CD4-positive, alpha-beta T cell treated with Interleukin-2 at 100 ng/mL for 4 hours (primary cell): Measurements from ENCODE around the gene PRTFDC1.
A peak's percentile ranks its signal among the peaks of the same experiment; 100 is the strongest.

Source experiments
- DNase-seq: peaks from one replicate; pipeline ENCODE4 v3.0.0-alpha.2; 2020; ENCODE audit warnings: low spot score

Gene PRTFDC1

DNA sequence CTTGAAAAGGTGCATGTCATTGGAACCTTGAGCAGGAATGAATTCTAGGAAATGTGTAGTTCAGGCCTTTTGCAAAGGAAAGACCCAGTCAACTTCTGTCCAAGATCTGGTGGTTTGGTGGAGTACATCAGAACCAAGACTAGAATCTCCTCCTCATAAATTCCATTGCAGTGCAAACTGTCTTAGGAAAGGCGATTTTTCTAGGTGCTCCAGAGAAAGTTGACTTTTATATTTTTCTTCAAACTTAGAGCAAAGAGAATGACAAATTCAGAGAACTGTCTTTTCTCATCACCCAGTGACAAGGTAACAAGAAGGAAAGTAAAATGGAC is 50.0 kb downstream of the PRTFDC1 start:
- DNase-seq, result no peak

DNA sequence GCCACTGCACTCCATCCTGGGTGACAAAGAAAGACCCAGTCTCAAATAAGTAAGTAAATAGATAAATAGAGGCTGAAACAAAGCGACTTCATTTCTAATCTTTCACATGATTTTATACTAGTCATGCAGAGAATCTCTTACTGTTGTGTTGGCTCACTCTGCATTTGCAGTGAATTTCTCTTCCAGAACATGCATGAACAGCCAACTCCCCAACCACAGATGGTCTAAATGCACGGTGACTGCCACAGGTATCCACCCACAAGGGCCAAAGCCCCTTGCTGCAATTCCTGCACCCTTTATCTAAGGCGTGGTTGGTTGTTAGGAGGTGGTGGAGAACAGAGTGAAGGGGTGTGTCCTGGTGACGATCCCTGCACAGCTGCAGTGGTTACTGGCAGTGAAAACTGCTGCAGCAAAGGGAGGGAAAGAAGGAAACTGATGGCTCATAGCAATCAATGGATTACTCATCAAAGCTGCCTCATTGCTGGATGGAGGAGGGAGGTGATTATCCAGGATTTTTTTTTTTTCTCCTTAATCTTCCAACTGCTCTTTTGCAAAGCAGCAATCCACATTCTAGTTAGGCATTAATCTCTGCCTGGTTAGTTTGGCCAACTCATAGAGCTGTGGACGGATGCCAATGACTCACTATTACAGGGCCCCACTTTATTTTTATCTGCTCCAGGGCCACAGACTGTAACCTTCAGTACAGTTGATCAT is 50.6 kb downstream of the PRTFDC1 start:
- DNase-seq, result no peak

DNA sequence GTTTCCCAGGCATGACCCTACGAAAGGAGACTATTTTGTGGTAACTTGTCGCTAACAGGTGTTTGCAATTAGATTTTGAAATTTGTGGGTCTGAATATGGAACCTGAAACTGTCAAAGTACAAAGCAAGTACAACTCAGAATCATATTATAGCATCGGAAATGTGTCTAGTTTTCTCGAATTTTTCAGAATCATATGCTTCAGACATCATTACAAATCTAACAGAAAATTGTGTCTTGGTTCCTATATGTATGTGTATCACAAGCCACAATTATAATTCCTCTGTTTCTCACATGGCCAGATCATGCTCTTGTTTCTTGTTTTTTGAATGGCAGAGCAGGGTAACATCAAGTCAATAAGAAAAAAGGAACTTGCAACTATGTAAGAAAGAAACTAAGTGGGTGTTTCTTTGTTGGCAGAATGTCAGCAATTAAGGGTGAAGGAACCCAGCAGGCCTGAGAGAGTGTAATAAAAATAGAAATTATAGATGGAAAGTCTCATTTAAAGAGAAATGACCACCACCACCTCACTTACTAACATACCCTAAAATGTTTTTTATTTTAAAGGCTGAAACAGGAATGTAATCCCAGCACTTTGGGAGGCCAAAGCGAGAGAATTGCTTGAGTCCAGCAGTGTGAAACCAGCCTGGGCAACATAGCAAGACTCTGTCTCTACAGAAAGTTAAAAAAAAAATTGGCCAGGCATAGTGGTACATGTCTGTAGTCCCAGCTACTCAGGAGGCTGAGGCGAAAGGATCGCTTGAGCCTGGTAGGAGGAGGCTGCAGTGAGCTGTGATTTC is 51.3 kb downstream of the PRTFDC1 start:
- no peak for DNase-seq

DNA sequence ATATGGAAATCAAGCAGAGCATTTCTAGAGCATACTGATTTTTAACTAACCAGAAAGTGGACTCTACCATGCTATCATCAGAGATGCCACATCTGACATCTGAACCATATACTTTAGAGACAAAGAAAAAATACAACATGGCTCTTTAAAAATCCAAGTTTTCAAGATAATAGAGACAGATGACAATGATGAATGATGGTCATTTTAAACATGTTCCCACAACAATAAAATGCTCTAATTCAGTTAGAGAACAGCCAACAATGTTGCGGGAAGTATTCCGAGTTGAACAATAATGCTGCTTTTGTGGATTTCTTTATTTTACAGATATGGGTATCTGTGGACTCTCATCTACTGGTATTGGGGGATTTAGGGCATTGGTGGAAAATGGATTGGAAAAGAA is 52.8 kb downstream of the PRTFDC1 start:
- no peak for DNase-seq

DNA sequence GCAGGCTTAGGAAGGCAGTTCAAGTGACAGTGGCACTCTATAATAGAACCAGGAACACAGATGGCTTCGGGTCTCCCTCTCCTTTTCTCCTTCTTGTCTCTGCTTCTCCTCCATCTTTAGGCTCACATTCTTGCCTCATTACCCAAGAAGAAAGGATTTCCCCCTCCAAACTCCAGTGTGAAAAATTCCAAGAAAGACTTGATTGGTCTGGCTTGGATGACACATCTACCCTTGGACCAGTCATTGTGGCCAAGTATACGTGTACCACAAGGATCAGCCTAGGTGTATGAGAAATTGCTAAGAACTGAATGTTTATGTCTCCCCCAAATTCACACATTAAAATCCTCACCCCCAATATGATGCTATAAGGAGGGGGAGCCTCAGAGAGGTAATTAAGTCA is 53.9 kb downstream of the PRTFDC1 start:
- DNase-seq, result no peak

DNA sequence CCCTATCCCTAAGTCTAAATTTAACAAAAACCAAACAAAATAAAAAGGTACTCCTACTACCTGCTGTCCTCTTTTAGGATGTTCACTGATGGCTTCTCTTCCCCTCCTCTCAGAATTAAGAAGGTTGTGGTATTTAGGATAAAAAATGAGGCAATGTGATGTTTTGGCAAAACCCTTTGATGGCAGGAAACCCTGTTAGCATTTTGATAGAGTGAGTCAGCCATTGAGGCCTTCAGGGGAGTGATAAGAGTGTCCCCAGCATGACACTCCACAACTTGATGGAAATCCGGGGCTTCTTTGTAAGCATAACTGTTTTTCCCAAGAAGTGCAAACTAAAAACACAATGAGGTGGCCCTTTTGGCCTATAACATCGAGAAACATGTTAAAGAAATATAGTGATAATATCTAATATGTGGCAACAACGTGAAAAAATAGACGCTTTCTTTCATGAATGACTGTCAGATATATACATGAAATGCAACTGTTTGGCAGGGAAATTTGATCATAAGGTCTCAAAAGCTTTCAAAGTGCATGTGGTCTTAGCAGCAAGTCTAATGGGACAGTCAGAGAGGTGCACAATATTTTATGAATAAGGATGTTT is 55.0 kb downstream of the PRTFDC1 start:
- DNase-seq, result peak; percentile 56

DNA sequence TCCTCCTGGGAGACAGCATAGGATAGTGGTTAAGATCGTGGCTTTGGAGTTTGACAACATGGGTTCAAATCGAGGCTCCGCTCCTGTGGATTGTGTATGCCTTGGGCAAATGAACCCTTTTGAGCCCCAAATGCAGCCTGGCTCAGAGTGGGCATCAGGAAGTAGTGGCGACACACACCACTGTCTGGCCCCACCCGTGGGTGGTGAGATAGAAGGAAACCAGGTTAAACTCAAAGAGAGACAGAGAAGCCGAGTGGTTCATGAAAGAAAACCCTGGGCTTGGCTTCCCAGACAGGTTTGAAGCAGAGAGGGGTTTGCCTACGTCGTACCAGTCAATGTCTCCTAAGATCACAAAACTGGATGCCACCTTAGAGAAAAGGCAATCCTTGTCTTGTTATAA is 57.7 kb downstream of the PRTFDC1 start:
- DNase-seq, result peak; percentile 32

DNA sequence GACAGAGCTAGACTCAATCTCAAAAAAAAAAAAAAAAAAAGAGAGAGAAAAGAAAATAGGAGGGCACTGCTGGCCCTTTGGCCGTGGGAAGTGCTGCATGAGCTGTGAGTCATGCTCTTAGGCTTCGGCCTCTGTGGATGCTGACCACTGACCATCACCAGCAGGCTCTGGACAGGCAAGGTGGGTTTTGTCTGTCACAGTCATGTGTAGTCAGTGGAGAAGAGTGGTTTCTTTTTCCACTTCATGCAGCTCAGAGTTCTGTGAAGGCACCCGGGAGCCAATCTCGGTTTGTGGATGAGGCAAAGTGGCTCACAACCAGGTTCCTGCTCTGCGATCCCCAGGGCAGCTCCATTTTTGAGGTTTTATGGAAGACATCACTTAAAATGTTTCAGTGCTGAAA is 58.1 kb downstream of the PRTFDC1 start:
- DNase-seq, result no peak

DNA sequence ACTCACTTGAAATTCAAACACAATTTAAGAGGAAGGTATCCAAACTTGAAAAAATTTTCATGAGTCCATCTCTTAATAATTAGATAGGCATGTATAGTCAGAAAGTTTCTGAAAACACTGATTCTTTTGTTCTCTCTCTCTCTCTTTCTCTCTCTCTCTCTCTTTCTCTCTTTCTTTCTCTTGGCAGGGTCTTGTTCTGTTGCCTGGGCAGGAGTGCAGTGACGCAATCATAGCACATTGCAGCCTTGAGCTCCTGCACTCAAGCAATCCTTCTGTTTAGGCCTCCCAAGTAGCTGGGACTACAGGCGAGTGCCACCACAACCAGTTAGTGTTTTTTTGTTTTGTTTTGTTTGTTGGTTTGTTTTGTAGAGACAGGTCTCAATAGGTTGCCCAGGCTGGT is 59.3 kb downstream of the PRTFDC1 start:
- DNase-seq, result no peak

DNA sequence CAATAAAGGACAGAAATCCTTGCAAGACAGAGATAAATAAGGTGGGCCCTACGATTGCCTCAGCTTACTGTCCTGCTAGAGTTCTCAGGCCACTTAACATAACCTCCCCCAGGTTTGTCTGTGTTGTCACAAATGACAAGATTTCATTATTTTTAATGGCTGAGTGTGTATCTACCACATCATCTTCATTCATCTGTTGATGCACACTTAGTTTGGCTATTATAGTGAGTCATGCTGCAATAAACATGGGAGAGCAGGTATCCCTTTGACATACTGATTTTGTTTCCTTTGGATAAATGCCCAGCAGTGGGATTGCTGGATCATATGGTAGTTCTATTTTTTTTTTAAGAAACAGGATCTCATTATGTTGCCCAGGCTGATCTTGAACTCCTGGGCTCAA is 60.6 kb downstream of the PRTFDC1 start:
- DNase-seq, result no peak

DNA sequence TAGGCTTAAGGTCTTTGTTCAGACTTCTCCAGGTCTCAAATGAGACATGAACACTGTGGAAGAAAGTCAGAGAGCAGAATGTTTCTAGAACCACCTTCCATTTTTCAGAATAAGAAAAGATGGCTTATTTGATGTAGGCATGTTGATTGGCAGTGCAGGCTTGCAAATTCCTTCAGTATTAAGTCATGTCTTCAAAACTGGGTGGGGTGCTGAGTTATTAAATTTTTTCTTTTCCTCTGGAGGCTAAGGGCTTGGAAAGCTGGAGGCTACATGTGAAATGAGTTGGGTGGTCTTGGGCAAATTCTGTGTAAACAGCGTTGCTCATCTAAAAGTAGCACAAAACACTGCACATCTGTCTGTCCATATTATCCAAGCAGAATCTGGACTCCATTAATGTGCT is 62.8 kb downstream of the PRTFDC1 start:
- no peak for DNase-seq

DNA sequence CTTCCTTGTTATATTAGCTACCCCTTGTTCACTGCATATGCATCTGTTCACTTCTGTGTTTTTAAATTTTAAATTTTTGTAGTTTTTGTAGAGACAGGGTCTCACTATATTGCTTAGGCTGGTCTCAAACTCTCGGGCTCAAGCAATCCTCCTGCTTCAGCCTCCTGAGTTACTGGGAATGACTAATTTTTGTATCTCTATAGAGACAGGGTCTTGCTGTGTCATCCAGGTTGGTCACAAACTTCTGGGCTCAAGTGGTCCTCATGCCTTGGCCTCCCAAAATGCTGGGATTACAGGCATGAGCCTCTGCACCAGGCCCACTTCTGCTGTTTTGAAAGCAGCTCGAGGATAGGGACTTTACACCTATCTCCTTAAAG is 64.6 kb downstream of the PRTFDC1 start:
- no peak for DNase-seq

DNA sequence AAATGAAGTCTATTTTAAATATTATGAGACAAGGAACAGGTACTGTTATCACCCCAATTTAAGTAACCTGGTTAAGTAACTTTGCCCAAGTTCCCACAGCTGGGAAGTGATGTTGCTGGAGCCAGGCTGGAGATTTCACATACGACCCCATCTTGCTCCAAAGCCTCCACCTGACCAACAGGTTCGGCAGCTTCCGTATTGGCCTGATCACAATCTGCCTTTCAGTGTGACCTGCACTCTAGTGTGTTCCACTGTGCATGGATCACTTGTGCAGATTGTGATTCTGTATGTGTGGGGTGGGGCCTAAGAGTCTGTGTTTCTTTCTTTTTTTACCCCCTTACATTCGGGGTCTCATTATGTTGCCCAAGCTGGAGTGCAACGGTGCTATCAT is 66.1 kb downstream of the PRTFDC1 start:
- DNase-seq, result no peak

DNA sequence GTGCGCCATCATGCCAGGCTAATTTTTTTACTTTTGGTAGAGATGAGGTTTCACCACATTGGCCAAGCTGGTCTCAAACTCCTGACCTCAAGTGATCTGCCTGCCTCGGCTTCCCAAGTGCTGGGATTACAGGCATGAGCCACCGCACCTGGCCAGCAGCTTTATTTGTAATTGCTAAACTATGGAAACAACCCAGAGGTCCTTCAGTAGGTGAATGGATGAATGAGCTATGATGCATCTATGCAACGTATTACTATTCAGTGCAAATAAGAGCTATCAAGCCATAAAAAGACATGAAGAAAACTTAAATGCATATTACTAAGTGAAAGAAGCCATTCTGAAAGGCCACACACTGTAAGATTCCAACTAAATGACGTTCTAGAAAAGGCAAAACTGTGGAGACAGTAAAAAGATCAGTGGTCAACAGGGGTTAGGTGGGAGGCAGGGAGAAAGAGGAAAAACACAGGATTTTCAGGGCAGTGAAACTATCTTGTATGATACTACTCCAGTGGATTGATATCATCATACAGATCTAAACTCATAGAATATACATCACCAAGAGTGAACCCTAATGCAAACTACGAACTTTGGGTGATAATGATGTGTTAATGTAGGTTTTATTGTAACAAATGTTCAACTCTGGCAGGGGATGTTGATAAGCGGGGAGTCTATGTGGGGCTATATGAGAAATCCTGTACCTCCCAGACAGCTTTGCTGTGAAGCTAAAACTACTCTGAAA is 66.7 kb downstream of the PRTFDC1 start:
- no peak for DNase-seq

DNA sequence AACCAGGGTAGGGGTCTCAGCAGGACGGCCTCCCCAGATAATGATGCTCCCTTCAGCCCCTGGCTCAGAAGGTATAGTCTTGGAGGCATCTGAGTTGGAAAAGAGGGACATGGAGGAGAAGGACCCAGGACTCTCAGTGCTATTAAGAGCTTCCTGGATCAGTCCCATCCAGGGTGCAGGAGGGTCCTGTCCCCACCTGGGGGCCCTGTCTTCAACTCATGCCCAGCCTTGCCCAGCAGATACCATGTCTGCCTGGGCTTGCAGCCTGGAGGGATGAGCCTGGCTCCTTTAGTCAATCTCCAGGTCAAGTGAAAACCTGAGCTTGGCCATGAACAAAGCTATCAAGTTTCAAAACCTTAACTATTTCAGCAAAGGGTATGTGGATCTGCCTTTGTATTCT is 67.6 kb downstream of the PRTFDC1 start:
- DNase-seq, result no peak

DNA sequence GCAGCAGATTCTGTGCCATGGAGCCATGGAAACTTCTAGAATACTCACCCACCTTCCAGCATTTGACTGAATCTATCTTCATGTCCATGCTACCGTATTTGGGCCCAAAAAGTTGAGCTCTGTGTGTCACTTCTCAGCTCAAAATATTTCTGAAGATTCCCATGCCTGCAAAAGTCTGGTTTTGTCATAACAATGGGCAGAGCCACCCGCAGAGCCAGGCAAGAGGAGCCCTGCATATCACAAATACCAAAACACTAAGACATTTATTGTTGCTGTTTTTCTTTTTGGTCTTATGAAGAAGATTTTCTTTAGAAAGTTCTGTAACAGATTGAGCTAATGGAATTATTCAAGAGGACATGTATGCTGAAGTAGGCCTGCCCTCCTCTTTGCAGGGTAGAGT is 68.1 kb downstream of the PRTFDC1 start:
- DNase-seq, result no peak

DNA sequence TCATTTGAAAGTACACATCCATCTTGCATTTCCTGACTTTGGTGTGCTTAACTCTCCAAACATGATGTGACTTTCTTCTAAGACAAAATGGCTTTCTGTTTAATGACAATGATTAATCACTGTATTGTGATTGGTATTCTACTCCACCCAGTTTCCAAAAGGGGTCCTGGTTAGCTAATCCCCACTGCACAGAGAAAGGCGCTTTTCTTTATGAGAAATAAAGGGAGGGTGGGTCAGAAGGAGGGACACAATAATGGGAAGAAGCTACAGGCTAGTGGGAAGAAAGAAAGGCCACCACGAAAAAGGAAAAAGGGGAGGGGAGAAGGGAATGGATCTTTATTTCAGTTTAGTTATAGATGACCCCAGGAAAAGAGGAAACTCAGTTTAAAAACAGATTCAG is 69.2 kb downstream of the PRTFDC1 start:
- no peak for DNase-seq

DNA sequence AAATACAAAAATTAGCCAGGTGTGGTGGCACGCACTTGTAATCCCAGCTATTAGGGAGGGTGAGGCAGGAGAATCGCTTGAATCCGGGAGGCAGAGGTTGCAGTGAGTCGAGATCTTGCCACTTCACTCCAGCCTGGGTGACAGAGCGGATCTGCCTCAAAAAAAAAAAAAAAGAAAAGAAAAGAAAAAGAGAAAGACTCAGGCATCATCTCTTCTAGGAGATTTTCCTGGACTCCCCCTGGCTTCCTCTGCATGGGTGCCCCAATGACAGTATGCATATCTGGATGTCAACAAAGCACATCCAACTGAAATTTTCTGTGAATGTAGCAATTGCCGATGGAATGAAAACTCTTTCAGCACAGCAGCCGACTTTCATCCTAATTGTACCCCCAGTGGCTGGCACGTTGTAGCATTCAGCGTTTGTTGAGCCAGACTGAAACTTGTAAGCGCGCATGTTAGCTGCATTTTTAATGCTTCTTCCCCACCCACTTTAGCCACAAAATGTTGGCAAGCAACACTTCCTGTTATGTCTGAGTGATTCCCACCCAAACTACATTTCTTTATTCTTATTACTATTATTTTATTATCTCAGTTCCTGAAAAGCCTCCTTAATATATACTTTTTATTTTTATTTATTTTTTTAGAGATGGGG is 70.2 kb downstream of the PRTFDC1 start:
- DNase-seq, result peak; percentile 70

DNA sequence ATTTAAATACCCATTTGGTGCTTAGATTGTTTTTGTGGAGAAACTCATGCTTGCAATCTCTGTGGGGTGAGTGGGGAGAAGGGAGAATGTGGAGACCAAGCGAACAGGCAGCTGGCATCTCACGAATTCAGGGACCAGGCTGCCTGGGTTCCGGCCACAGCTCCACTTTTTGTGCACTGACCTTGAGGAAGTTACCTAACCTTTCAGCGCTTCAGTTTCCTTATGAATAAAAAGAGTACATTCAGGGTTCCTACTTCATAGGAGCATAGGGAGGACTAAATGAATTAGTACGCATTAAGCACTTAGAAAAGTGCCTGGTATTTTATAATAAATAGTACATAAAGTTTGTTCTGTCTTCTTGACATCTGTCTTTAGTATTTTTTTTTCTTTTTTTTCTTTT is 72.5 kb downstream of the PRTFDC1 start:
- no peak for DNase-seq

DNA sequence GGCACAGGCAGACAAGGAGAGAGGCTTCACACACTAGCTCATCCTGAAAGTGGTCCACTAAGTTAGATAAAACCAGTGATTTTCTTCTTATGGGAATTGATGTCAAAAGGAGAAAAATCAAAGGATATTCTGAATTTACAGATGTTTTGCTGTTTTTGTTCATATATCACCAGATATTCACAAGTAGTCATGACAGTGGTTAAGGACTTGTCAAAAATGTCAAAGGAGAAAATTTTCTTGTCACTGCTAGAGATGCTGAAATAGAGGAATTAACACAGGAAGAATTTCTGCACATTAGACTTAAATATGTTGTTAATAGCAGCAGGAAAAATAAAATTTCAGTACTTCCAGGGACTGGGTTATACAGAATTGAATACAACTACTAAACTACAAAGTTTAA is 78.3 kb downstream of the PRTFDC1 start:
- DNase-seq, result no peak

DNA sequence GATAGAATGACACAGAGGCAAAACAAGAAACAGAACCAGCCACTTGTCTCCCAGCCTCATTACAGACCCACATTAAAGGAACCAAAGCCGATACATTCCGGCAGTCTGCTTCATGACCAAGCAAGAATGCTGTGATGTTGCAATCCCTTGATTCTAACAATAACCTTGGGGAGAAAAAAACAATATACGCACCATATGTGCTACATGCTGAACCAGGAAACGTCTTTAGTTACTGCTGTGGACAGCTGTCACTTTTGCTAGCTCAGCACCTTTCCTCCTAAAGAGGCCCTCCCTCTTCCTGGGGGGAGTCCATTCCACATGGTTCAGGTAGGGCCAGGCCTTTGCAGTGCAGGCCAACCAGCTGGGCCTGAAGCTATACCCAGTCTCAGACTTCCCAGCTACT is 79.1 kb downstream of the PRTFDC1 start:
- no peak for DNase-seq

DNA sequence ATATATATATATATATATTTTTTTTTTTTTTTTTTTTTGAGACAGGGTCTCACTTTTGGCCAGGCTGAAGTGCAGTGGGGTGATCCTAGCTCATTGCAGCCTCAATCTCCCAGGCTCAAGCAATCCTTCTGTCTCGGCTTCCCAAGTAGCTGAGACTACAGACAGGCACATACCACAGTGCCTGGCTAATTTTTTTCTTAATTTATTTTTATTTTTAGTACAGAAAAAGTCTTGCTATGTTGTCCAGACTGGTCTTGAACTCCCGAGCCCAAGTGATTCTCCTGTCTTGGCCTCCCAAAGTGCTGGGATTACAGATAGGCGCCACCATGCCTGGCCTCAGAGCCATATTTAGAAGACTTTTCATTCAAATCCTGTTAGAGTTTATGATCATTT is 79.6 kb downstream of the PRTFDC1 start:
- no peak for DNase-seq
